T follicular helper cell (primary cell): ENCODE measurements around the gene PYM1.

Experiments
- DNase-seq: peaks from one replicate; pipeline ENCODE4 v3.0.0-alpha.2; 2020; ENCODE audit warnings: low read depth
- total RNA-seq, 2 experiments: gene quantifications; one replicate each; lab custom pipeline; 2026; lab: John Stamatoyannopoulos, UW

The PYM1 gene
- total RNA-seq: 26.7 to 30.6 reads per million in 2 experiments

DNA sequence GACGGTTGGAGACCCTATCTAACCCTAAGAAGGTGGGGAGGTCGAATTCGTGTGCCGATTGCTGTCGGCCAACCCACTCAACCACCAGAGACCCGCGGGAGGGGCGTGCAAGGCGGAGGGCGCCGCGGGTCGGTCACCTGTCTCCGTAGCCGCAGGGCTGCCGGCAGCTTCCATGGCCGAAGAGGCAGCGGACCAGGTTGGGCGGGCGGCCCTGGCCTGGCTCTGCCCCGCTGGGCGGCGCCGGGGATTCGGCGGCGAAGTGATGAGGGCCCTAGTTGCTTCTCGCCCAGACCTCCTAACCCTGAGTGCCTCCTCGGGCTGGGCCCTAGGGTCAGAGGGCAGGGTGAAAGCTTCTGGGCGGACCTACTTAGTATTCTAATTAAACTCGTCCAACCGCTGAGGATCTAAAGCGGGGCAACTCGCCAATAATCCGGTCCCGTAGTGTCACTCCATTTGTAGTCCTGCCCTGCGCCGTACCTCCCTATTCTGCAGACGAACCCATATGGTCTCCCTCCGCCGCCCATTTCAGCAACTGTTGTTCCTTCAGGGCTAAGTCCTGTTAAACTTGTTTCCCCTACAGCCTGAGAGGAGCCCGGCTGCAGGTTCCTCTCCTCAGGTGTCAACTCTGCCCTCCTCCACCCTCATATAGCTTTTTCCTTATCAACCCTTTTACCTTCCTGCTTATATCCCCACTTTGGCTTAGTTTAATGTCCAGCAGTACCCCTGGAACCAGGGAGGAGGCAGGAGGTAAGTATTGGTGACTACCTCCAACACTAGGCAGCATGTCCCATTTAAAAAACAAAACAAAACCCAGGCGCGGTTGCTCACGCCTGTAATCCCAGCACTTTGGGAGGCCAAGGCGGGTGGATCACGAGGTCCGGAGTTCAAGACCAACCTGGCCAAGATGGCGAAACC, at the start of gene PYM1:
PYM1 (minus strand) TSS at position 307 of the 915 bp plus-strand sequence; CDS start at position 174, 133 bp downstream.
- DNase-seq: peak; percentile 42

DNA sequence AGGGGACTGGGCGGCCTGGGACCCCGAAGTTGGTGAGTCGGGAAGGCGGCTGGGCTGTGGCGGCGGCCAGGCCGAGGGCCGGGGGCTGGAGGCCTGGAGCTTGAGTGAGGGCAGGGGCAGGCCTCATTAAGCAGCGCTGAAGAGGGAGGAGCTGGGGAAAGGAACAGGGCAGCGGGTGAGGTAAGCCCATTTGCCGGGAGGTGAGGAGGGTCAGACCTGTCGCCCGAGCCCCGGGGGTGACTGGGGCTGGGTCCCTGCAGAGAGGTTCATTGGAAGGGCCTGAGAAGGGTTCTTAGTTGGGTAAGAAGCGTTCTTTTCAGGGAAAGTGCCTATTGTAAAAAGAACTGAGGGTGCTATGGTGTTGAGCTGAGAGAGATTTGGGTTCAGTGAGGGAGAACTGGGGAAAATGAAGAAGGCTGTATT, 46.6 kb upstream of the PYM1 start:
- no peak for DNase-seq

DNA sequence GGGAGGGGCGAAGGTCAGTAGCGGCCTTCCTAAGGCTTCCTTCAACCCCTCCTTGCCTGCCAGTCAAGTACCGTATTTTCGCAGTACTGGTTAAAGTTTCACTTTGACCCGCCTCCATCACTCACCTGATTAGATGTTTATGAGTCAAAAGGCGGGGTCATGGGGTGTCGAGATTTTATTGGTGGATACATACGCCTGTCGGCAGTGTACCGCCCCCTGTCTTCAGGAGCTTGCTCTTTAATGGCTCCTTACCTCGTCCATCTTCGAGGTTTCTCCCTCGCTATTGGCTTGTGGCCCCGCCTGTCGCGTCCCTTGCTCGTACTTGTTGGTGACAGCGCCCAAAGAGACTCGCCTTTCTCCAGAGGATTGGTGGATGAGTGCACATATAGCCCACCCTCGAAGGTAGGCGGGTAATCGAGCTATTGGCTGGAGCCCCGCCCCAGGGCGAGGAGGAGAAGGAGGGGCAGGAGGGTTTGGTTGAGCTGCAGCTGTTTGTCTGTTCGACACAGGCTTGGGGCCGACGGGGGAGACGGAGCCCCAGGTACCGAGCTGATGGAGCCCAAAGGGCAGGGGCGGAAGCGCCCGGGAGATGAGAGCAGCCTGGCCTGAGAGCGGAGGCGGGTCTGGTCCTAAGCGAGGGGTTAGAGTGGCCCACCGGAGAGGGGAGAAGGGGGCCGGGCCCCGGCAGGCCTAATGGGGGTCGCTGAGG, 46.1 kb upstream of the PYM1 start, which contains the start of gene RAB5B:
RAB5B (plus strand) TSS at position 480 of the 709 bp plus-strand sequence. CDS start 12,883 bp downstream, outside the sequence.
- DNase-seq: peak; percentile 96

DNA sequence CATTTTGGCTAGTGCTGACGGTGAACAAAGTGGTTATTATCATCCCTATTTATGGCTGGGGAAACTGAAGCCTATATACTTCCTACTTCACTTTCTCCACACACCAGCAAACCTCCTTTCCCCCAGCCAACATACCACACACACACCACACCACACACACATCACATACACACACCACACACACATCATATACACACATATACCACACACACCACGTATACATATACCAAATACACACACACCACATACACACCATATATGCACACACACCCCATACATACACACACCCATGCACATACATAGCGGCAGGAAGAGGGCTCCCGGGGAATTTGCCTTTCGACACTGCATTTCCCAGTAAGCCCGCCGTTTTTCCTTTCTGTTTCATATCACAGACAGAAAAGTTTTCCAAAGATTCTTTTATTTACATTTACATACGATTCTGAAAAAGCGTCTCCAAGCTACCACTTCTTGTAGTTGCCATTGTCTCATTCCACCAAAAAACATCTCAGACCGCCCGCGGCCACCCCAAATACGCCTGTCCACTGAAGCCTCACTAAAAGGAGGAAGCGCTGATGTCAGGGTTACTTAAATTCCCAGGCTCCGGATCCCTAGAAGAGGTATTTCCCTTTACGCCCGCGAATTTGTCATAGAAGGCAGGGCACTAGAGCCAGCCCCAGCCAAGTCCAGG, 45.4 kb upstream of the PYM1 start:
- no peak for DNase-seq

DNA sequence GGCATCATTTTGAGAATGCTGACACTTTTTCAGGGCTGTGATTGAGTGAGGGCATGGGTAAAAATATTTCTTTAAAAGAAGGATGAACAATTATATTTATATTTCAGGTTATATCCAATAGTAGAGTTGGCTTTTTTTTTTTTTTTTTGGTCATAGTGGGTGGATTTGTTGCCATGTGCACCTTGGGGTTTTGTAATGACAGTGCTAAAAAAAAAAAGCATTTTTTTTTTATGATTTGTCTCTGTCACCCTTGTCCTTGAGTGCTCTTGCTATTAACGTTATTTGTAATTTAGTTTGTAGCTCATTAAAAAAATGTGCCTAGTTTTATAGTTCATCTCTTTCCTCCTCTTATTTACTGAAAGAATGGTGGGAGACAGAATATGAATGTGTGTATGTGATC, 44.8 kb upstream of the PYM1 start:
- DNase-seq: no peak

DNA sequence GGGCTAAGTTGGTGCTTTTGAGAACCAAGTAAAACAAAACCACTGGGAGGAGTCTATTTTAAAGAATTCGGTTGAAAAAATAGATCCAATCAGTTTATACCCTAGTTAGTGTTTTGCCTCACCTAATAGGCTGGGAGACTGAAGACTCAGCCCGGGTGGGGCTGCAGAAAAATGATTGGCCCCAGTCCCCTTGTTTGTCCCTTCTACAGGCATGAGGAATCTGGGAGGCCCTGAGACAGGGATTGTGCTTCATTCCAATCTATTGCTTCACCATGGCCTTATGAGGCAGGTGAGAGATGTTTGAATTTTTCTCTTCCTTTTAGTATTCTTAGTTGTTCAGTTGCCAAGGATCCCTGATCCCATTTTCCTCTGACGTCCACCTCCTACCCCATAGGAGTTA, 44.3 kb upstream of the PYM1 start:
- DNase-seq: no peak

DNA sequence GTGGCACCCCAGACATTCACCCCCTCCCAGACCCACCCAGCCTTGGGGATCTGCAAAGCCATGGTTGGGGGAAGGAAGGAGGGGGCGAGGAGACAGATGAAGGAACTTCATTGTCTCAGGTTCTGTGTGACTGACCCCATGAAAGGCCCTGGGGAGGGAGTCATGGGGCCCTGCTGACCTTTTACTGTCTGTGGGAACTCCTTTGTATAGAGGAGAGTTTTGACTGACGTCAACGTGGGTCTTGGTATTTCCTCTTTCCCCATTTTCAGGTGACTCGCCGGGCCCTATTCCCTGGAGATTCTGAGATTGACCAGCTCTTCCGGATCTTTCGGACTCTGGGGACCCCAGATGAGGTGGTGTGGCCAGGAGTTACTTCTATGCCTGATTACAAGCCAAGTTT, 43.1 kb upstream of the PYM1 start:
- no peak for DNase-seq

DNA sequence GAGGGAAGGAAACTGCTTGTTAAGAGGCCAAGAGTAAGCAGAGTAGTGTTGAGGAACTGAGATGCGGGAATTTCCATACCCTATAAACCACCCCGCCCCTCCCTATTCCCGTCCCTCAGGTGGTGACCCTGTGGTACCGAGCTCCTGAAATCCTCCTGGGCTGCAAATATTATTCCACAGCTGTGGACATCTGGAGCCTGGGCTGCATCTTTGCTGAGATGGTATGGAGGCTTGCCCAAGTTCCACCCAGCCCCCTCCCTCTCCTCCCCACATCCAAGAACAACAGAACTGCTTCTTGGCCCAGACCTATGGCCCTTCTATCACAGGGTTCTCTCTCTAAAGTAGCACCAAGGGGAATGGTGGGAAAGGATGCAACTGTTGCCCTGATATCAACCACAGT, 41.7 kb upstream of the PYM1 start:
- DNase-seq: no peak

DNA sequence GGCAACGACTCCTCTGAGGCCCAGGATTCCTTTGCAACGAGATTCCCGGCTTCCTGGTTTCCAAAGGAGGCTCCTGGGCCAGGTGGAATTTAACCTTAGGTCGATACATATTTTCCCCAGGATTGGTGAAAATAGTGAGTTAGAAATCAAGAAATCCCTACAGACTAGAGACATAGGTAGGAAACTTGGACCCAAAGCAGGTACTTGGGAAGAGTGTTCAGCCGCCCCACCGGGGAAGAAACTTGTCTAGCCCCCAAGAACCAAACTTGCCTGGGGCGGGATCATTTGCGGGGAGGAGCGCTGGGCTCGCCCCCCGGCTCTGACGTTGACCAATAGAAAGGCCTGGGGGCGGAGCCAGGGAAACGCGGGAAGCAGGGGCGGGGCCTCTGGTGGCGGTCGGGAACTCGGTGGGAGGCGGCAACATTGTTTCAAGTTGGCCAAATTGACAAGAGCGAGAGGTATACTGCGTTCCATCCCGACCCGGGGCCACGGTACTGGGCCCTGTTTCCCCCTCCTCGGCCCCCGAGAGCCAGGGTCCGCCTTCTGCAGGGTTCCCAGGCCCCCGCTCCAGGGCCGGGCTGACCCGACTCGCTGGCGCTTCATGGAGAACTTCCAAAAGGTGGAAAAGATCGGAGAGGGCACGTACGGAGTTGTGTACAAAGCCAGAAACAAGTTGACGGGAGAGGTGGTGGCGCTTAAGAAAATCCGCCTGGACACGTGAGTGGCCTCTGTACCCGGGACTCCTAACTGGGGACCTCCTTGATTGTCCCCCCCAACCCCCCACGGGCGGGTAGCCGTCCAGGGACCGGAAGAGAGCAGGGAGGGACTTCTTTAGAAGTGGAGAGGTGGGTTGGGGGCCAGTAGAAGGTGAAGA, 39.0 kb upstream of the PYM1 start, which contains the start of gene CDK2:
CDK2 (plus strand) TSS at position 423 of the 874 bp plus-strand sequence; CDS start at position 602, 179 bp downstream.
- DNase-seq: peak; percentile 81

DNA sequence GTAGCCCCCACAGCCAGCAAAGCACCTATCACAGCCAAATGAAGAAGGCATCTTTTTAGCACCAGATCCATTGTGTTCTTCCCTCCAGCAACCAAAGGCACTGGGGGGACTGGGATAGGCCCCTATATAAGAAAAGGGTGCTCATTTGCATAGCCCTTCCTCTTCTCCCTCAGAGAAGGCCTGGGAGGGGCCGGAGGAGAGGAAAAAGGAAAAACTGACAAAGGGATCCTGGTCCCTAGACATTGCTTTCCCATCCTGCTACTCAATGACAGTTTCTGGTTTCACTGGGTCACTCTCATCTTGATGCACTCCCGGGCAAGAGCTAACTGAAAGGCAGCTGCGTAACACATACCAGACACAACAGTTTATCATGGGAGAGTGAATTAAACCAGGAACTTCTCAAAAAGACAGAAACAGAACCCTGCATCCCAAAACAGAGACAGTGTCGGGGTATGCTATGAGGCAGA, 38.3 kb upstream of the PYM1 start, which contains the start of gene PMEL:
PMEL (minus strand) TSS at position 102 of the 467 bp plus-strand sequence; CDS start at position 71, 31 bp downstream.
- no peak for DNase-seq

DNA sequence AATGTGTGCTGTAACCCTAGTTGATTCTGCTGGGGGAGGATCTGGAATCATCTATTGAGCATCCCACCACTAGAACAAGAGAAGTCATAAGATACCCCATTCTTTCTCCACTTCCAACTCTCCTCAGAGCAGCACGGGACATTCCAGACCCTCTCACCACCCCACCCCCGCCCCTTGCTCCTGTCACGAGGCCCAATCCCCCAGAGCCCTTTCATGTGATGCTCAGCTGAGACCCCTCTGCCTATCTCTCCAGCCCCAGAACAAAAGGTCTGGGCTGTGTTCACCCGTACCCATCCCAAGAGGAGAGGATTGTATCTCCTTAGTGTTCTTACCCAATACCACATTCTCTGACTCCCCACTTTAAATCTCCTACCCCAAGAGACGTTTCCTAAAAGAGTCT, 37.5 kb upstream of the PYM1 start:
- DNase-seq: no peak

DNA sequence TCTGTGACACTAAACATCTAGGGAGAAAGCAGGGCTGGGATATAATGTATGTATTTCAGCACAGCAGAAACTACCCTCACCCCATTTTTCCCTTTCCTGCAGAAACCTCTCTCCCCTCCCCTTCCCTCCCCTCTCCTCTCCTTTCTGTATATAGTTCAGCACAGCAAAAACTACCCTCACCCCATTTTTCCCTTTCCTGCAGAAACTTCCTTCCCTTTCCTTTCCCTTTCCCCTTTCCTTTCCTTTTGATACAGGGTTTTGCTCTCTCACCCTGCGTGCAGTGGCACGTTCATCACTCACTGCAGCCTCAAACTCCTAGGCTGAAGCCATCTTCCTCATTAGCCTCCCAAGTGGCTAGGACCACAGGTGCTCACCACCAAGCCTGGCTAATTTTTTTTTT, 36.1 kb upstream of the PYM1 start:
- DNase-seq: no peak

DNA sequence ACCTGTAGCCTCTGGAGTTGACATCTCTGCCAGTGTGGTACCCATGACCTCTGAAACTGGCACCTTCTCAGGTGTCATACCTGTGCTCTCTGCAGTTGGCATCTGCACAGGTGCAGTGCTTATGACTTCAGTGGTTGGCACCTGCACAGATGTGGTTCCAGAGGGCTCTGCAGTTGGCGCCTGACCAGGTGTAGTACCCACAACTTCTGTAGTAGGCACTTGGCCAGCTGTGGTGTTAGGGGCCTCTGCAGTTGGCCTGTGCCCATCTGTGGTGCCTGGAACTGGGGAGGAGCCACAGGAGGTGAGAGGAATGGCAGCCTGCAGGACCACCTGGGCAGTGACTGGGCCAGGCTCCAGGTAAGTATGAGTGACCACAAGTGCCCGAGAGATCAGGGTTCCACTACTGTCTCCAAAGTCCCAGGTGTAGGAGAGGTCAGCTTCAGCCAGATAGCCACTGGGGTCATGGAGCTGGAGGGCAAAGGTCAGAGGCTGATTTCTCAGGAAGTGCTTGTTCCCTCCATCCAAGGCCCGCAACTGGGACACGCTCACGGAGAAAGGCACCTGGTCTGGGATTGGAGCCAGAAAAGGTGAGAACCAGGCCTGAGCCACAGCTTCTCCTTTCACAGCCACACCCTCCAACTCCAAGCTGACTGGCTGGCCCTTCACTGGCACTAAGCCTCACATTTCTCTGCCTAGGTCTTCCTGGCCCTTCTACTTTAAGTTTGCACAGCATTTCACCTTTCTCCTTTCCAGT, 29.6 kb upstream of the PYM1 start:
- DNase-seq: no peak

DNA sequence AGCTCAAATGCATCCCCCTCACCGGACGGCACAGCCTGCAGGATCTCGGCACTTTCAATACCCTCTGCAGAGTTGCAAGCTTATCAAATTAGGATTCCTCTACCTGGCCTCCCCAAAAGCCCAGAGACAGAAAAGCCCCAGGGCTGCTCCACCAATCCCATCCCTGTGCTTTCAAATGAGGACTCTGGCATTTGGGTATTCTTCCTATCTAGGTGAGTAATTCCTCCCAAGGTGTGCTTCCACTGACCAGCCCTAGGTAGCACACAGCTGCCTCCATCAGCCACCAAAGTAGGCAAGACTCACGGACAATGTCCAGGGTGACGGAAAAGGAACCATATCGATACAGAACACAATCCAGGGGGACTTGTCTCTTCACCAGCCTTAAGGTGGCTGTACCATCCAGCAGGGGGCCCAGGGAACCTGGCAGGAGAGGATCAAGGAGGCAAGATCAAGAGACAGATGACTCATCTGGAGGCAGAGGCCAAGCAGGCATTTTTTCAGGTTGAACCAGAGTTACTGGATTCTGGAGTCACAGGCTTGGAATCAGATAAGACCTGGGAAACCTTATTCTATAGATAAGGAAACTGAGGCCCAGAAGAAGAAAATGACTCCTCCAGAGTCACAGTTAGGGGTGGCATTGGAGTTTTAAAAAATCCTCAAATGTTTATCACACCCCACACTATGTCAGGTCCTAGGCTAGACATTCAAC, 28.3 kb upstream of the PYM1 start:
- peak; percentile 40 for DNase-seq

DNA sequence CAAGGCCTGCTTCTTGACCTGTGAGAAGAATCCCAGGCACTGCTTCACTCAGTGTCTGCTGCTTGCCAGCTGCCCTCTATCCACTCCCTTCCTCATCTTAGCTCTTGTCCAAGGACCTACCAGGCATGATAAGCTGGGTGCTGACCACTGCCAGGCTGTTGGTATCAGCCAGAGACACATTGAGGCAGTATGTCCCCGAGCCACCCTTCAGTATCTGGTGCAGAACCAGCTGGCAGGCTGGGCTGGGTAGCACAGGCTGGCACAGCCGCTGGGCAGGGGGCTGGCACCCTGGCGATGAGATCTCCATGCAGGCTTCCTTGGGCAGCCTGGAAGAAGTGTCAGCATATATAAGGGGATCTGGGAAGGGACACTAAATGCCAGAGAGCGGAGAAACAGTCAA, 27.6 kb upstream of the PYM1 start:
- no peak for DNase-seq

DNA sequence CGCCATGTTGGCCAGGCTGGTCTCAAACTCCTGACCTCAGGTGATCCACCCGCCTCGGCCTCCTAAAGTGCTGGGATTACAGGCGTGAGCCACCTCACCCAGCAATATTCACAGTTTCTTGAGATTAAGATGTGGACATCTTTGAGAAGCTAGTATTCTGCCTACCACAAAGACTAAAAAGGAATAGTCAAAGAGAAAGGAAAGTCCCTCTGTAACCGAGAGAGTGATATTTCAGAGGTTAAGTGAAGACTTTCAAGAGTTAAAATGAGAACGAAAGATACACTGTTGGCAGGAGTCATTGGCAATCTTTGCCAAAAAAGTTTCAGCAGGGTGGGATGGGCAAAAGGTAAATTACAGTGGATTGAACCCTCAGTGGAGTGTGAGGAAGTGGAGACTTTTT, 18.9 kb upstream of the PYM1 start:
- DNase-seq: no peak

DNA sequence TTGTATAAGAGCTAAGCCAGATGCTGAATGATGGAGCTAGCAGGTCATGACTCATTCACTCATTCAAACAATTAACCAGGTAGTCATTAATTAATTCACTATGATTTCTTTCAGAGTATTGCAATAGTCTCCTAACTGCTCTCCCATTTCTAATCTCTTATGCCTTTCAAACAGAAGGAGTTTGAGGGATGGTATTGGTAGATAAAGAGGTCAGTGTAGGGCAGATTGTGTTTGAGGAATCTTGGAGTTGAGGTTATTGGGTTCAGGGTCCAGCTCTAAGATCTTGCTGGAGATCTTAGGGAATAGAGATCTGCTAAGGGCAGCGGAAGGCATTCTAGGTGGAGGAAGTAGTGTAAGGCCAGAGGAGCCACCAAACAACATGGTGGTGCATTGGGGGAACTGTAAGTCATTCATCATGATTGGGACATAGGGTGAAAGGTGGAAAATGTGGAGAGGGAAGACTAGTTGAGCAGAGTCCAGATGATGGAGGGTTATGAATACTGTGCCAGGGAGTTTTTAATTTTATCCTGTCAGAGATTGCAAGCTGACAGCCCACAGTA, 15.0 kb upstream of the PYM1 start:
- no peak for DNase-seq

DNA sequence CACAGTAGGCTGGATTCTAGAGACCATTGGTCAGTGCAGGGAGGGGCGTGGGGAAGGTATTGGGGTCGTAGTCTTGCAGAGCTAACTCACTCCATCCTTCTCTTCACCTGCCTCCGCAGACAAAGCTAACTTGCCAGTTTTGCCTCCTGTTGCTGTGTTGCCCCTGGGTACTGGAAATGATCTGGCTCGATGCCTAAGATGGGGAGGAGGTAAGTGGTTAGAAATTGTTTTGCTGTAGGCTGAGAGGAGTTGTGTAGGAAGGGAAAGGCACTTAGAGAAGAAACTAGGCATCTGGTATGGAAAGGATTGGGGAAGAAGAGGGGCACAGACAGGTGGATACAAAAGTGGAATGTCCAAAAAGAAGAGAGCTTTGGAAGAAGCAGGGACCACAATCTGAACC, 14.4 kb upstream of the PYM1 start:
- no peak for DNase-seq

DNA sequence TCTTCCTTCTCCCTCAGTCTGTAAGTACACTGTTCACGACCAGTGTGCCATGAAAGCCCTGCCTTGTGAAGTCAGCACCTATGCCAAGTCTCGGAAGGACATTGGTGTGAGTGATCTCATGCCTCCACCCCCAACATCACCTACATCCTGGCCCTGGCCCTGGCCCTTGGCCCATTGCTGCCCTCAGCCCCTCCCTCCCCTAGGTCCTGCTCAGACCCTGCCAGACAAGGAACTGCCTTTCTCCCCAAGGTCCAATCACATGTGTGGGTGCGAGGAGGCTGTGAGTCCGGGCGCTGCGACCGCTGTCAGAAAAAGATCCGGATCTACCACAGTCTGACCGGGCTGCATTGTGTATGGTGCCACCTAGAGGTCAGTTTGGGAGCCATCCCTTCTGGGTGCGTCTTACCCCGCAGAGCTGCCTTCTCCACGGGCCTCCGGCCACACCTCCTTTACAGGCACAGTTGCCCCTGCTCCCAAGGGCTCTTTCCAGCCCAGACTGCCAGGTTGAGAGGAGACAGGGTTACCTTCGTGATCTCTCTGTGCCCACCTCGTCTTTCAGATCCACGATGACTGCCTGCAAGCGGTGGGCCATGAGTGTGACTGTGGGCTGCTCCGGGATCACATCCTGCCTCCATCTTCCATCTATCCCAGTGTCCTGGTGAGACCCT, 12.5 kb upstream of the PYM1 start:
- DNase-seq: peak; percentile 80
